ENCODE data around the gene SPTLC3. TPM values are rescaled to one million over a fixed set of nuclear protein-coding genes. Genes with fewer than 3 reads are reported as not detected.

The SPTLC3 gene
- total RNA-seq, 4 donors from 2014 or later, result 15.9 to 21.9 (median 18.7) TPM

DNA sequence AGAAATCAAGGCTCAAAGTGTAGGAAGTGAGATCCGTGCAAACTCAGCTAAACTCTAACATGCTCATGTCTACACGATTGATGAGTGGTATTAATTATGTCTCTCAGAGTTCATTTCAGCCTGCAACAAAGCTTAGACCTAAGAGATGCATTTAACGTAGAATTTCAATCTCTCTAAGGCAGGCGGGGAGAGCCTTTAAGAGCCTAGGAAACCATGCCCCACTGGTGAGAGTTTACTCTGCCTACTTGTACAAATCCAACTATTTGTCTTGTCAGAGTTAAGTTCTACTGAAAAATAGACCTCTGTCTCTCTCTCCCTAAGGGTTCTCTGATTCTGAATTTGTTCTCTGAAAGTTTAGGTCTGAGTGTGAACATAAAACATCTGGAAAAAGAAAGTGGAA, 100.9 kb downstream of the SPTLC3 start:
- no peaks in the 10 kb centered on the region for H3K4me1 ChIP-seq
- no peak for TF ChIP-seq POLR2A (IDR thresholded peaks at IDR 0.05)
- TF ChIP-seq, protein P1, sequence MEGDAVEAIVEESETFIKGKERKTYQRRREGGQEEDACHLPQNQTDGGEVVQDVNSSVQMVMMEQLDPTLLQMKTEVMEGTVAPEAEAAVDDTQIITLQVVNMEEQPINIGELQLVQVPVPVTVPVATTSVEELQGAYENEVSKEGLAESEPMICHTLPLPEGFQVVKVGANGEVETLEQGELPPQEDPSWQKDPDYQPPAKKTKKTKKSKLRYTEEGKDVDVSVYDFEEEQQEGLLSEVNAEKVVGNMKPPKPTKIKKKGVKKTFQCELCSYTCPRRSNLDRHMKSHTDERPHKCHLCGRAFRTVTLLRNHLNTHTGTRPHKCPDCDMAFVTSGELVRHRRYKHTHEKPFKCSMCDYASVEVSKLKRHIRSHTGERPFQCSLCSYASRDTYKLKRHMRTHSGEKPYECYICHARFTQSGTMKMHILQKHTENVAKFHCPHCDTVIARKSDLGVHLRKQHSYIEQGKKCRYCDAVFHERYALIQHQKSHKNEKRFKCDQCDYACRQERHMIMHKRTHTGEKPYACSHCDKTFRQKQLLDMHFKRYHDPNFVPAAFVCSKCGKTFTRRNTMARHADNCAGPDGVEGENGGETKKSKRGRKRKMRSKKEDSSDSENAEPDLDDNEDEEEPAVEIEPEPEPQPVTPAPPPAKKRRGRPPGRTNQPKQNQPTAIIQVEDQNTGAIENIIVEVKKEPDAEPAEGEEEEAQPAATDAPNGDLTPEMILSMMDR (IDR thresholded peaks at IDR 0.05), result no peak
- no peak overlapping the region for H3K27ac ChIP-seq
- peaks cover 0 to 14% (median 0%) of the 10 kb centered on the region in 3 donors for H3K36me3 ChIP-seq
- no peak for DNase-seq
- no peak overlapping the region for H3K4me3 ChIP-seq
- no peaks in the 10 kb centered on the region for H3K9me3 ChIP-seq
- H3K27me3 ChIP-seq, result no peaks in the 10 kb centered on the region

DNA sequence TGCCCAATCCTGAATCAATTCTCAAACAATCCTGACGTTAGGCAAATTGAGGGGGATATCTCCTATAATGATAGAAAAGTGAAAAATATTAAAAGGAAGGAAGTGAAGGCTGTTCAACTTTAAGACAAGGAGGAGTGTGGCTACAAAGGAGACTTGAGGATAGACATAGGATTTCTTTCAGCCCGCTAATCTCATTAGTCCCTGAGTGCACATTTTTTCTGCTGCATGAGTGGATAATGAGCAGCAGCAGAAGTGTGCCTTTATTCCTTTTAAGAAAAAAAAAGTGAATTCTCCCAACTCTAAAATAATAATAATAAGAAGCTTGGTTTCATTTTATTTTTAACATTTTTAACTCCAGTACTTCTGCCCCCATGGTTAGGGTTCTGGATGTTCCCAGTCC, 102.0 kb downstream of the SPTLC3 start:
- Histone ChIP-seq H3K9me3 (no peaks in the 10 kb centered on the region), H3K4me3 (no peak overlapping the region), H3K36me3 (peaks cover 0 to 14% (median 0%) of the 10 kb centered on the region in 3 donors), H3K4me1 (no peaks in the 10 kb centered on the region), H3K27ac (no peak overlapping the region), H3K27me3 (no peaks in the 10 kb centered on the region)
- TF ChIP-seq, protein P1 (IDR thresholded peaks at IDR 0.05), result no peak
- TF ChIP-seq POLR2A (IDR thresholded peaks at IDR 0.05), result no peak
- DNase-seq, result no peak

DNA sequence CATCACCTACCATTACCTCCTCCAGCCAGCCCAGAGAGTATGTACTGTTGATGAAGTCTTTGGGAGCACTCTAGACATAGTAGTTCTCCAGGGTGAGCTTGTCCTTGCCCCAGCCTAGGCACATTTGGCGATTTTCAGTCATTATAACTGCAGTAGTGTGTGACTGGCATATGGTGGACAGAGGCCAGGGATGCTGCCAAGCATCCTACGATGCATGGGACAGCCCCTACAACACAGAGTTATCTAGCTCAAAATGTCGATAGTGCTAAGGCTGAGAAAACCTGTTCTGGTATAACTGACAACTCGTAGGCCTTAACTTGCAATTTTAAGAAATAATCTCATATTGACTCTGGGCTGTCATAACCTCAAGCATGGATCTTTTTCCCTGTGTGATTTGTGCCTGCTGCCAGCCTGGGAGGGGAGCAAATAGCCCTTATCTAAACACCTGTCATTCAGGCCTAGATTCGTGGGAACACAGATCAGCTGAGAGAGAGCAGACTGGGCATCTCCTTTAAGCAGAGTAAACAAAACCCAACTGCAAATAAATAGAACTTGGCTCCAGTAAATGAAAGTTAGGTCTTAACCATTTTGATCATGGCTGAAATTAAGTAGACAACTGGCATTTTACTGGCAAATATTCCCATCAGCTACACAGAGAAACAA, 102.6 kb downstream of the SPTLC3 start:
- H3K4me1 ChIP-seq, result no peaks in the 10 kb centered on the region
- DNase-seq, result no peak
- H3K27me3 ChIP-seq, result no peaks in the 10 kb centered on the region
- H3K36me3 ChIP-seq, result peaks cover 0 to 14% (median 0%) of the 10 kb centered on the region in 3 donors
- TF ChIP-seq, protein P1 (IDR thresholded peaks at IDR 0.05), result no peak
- TF ChIP-seq POLR2A (IDR thresholded peaks at IDR 0.05), result no peak
- H3K9me3 ChIP-seq, result no peaks in the 10 kb centered on the region
- no peak overlapping the region for H3K4me3 ChIP-seq
- no peak overlapping the region for H3K27ac ChIP-seq

DNA sequence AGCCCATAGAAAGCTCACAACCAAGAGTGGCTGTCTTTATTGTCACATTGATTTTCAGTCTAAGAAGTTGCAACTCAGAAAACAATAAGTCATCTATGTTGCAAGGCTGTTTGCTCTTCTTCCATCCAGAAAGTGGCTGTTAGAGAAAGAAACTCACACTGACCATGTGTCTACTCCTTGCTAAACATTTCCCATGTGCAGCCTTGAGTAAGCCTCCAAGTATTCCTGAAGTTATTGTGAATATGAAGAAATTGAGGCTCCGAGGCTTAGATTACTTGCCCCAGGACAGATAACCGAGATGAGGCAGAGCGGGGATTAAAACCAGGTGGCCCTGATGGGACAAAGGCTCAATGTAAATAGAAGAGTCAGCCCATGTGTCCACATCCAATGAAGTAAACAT, 105.0 kb downstream of the SPTLC3 start:
- no peak for DNase-seq
- Histone ChIP-seq H3K9me3 (no peaks in the 10 kb centered on the region), H3K4me1 (no peaks in the 10 kb centered on the region), H3K27ac (no peak overlapping the region), H3K36me3 (peaks cover 0 to 14% (median 0%) of the 10 kb centered on the region in 3 donors), H3K27me3 (no peaks in the 10 kb centered on the region), H3K4me3 (no peak overlapping the region)
- TF ChIP-seq, protein P1 (IDR thresholded peaks at IDR 0.05), result no peak
- no peak for TF ChIP-seq POLR2A (IDR thresholded peaks at IDR 0.05)

DNA sequence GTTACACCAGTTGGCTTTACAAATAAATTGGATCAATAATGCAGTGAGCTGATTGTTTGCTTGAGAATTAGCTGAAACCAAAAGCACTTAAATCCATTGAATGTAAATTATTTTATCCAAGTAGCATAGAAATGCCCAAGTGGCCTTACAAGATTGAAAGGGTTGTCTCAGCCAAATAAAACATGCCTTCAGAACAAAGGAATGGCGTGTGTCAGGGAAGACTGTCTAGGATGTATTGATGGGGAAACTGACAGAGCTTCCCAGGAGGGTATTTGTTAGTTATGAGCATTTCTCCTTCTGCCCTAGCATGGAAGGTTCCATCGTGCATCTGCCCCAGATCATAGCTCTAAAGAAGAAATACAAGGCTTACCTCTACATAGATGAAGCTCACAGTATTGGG, 108.4 kb downstream of the SPTLC3 start:
- no peak for DNase-seq
- H3K36me3 ChIP-seq, result peaks cover 0 to 5% (median 0%) of the 10 kb centered on the region in 3 donors
- no peaks in the 10 kb centered on the region for H3K27me3 ChIP-seq

More for the DNA sequence above, 108.4 kb downstream of the SPTLC3 start:
- Histone ChIP-seq H3K4me1 (no peaks in the 10 kb centered on the region), H3K4me3 (no peak overlapping the region), H3K9me3 (no peaks in the 10 kb centered on the region), H3K27ac (no peak overlapping the region)
- TF ChIP-seq, protein P1 (IDR thresholded peaks at IDR 0.05), result no peak
- no peak for TF ChIP-seq POLR2A (IDR thresholded peaks at IDR 0.05)

All from Peyer's patch (tissue), 4 donors.